Choroid plexus epithelial cell (primary cell): ENCODE results near the gene ENDOG.

ENCODE experiments used
- DNase-seq: peaks from one replicate; pipeline ENCODE4 v3.0.0-alpha.2; 2010; ENCODE audit warnings: low read depth
- H3K4me3 ChIP-seq: 2 replicates; pipeline ENCODE4 v1.5.1; 2011; ENCODE audit warnings: low read depth, mild to moderate bottlenecking, control low read depth, low read length, moderate library complexity
- CTCF ChIP-seq: conservative IDR thresholded peaks from 2 replicates; pipeline ENCODE4 v1.5.1; 2011; ENCODE audit warnings: low read depth, mild to moderate bottlenecking, control low read depth, inconsistent platforms, low read length, moderate library complexity

Gene ENDOG

GRCh38 chr9:128802482-128802881 lies 15.8 kb upstream of the ENDOG start:
- no peak for DNase-seq
- no peak overlapping the region for H3K4me3 ChIP-seq
- no peak for TF ChIP-seq CTCF

GRCh38 chr9:128805661-128806060 lies 12.6 kb upstream of the ENDOG start:
- no peak overlapping the region for H3K4me3 ChIP-seq
- TF ChIP-seq CTCF = no peak
- DNase-seq = no peak

GRCh38 chr9:128807827-128808226 lies 10.5 kb upstream of the ENDOG start:
- H3K4me3 ChIP-seq = no peak overlapping the region
- TF ChIP-seq CTCF = no peak

GRCh38 chr9:128808543-128808942 lies 9.8 kb upstream of the ENDOG start:
- no peak for DNase-seq
- H3K4me3 ChIP-seq = no peak overlapping the region
- TF ChIP-seq CTCF = no peak

More at GRCh38 chr9:128807827-128808226, 10.5 kb upstream of the ENDOG start:
- DNase-seq = no peak

GRCh38 chr9:128809036-128809599 lies 9.2 kb upstream of the ENDOG start:
- DNase-seq = no peak
- TF ChIP-seq CTCF = no peak
- H3K4me3 ChIP-seq = no peak overlapping the region

- TF ChIP-seq CTCF = peak; percentile 12
These were observed 8.5 kb upstream of the ENDOG start for GRCh38 chr9:128809831-128810230.

GRCh38 chr9:128810873-128811272 lies 7.4 kb upstream of the ENDOG start:
- no peak for TF ChIP-seq CTCF
- DNase-seq = no peak
- H3K4me3 ChIP-seq = no peak overlapping the region

More at GRCh38 chr9:128809831-128810230, 8.5 kb upstream of the ENDOG start:
- no peak for DNase-seq
- H3K4me3 ChIP-seq = no peak overlapping the region
